ENCODE measurements around the gene EI24. TPM values are rescaled to one million over a fixed set of nuclear protein-coding genes. Genes with fewer than 3 reads are reported as not detected.

EI24 gene
- total RNA-seq (2022; extraction: Qiagen RNA extraction) = 101 to 113 TPM (median 104 TPM) in 5 replicates

GRCh38 chr11:125568970-125569914 lies at the start of gene EI24:
Gene EI24, plus strand, starts transcription at chr11:125569477. Its CDS starts 3,051 bp downstream, at chr11:125572528.

DNA sequence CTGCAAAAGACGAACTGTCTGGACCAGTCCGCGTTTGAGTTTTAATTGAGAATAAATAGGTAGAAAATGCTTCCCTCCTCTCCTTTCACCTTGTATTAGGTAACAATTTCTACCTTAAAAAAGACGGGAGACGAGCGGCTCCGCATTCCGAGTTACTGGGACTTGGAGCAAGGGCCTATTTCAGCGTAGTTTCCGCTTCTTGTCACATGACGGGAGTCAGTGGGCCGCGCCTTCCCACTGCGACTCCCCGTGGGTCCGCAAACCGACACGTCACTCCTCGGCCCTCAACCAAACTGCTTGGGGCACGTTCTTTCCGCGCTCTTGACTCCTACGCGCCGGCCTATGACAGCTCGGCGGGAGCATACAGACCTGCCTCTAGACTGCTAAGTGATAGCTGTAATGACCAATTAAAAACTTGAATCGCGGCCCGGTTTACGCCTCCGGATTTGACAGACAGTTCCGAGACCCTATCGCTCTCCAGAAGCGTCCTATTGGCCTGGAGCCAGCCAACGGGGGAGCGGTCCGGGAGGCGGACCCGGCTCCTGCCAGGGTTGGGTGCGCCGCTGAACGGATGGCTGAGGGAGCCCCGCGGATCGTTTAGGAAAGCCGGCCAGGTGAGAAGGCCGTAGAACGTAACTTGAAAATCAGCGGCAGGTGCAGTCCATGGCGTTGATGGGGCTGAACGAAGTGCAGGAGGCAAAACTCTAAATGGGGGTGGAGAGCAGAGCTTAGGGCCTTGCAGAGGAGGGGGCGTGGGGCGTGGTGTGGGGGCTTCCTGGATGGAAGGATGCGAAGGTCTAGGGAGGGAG lies 23.2 kb downstream of the EI24 start, which contains the start of gene STT3A:
TSS of gene STT3A (plus strand) at position 548 of the 809 bp plus-strand sequence. CDS start 3,064 bp downstream, outside the sequence.

GRCh38 chr11:125624756-125625213 lies 55.5 kb downstream of the EI24 start, which contains the start of gene CHEK1:
Gene CHEK1, plus strand, starts transcription at chr11:125625163. Its CDS starts 1,606 bp downstream, at chr11:125626769.

Other genes with a start within 250 kb of the EI24 start
- gene FEZ1, start 73.2 kb upstream of the EI24 start, total RNA-seq (2022; extraction: Qiagen RNA extraction) = 0.40 to 0.64 TPM (median 0.52 TPM) in 5 replicates
- gene STT3A, start 23.4 kb downstream of the EI24 start, total RNA-seq (2022; extraction: Qiagen RNA extraction) = 95.0 to 108 TPM (median 101 TPM) in 5 replicates
- 28.1 to 36.7 TPM (median 31.8 TPM) in 5 replicates for gene CHEK1, start 55.7 kb downstream of the EI24 start, total RNA-seq (2022; extraction: Qiagen RNA extraction)
- not detected in 5 replicates for gene ACRV1, start 111.4 kb downstream of the EI24 start, total RNA-seq (2022; extraction: Qiagen RNA extraction)
- gene PATE1, start 176.8 kb downstream of the EI24 start, total RNA-seq (2022; extraction: Qiagen RNA extraction) = not detected in 5 replicates
- gene PATE2, start 209.4 kb downstream of the EI24 start, total RNA-seq (2022; extraction: Qiagen RNA extraction) = not detected in 5 replicates
- not detected in 5 replicates for gene PATE3, start 218.7 kb downstream of the EI24 start, total RNA-seq (2022; extraction: Qiagen RNA extraction)

All from A549 treated with CORT108297 at 1 μM for 4 hours (cell line).